HG03135 (cell line): ENCODE data around the gene JCAD.

Experiments used
- ATAC-seq: cut with Tn5 transposase; IDR thresholded peaks from one replicate; pipeline ENCODE4 v1.9.1; 2021; ENCODE audit warnings: mild to moderate bottlenecking, moderate library complexity; ENCODE audit not compliant: unreplicated experiment

JCAD gene

GRCh38 chr10:30074933-30075332 is 15.5 kb upstream of the JCAD start:
- ATAC-seq = no peak

GRCh38 chr10:30074090-30074489 is 14.7 kb upstream of the JCAD start:
- no peak for ATAC-seq

- no peak for ATAC-seq
These were observed 14.3 kb upstream of the JCAD start for GRCh38 chr10:30073767-30074060.

GRCh38 chr10:30073045-30073766 is 13.8 kb upstream of the JCAD start:
- no peak for ATAC-seq

- ATAC-seq = no peak
These were observed 12.7 kb upstream of the JCAD start for GRCh38 chr10:30072068-30072467.

GRCh38 chr10:30070001-30070685 is 10.8 kb upstream of the JCAD start:
- no peak for ATAC-seq

GRCh38 chr10:30068492-30069223 is 9.3 kb upstream of the JCAD start:
- ATAC-seq = no peak

- ATAC-seq = no peak
These were observed 3.7 kb upstream of the JCAD start for GRCh38 chr10:30063099-30063498.

GRCh38 chr10:30062582-30062981 is 3.2 kb upstream of the JCAD start:
- no peak for ATAC-seq

GRCh38 chr10:30062090-30062489 is 2.7 kb upstream of the JCAD start:
- no peak for ATAC-seq

- ATAC-seq = no peak
These were observed 735 bp downstream of the JCAD start for GRCh38 chr10:30058570-30059132.

GRCh38 chr10:30057894-30058556 is 1.4 kb downstream of the JCAD start:
- ATAC-seq = no peak

- no peak for ATAC-seq
These were observed 2.0 kb downstream of the JCAD start for GRCh38 chr10:30057421-30057841.

- ATAC-seq = no peak
These were observed 2.5 kb downstream of the JCAD start for GRCh38 chr10:30056767-30057355.

GRCh38 chr10:30056281-30056680 is 3.1 kb downstream of the JCAD start:
- ATAC-seq = no peak

- no peak for ATAC-seq
These were observed 4.1 kb downstream of the JCAD start for GRCh38 chr10:30055226-30055662.

- no peak for ATAC-seq
These were observed 7.3 kb downstream of the JCAD start for GRCh38 chr10:30052062-30052461.

GRCh38 chr10:30051220-30051619 is 8.2 kb downstream of the JCAD start:
- ATAC-seq = no peak

GRCh38 chr10:30050411-30050810 is 9.0 kb downstream of the JCAD start:
- ATAC-seq = no peak

GRCh38 chr10:30048768-30049517 is 10.4 kb downstream of the JCAD start:
- ATAC-seq = no peak
